ENCODE results near the gene ICA1. TPM values are rescaled to one million over a fixed set of nuclear protein-coding genes. Genes with fewer than 3 reads are reported as not detected.

The ICA1 gene
- polyA plus RNA-seq, 2 of the 4 experiments (the other 2 are of a cell fraction): 0.66 to 2.0 TPM

GRCh38 chr7:8152489-8153192, 109.3 kb downstream of the ICA1 start:
- Histone ChIP-seq H3K4me1 (no peaks in the 10 kb centered on the region), H3K4me2 (no peak overlapping the region), H3K9me3 (no peaks in the 10 kb centered on the region), H3K4me3 (no peak overlapping the region), H3K27ac (no peak overlapping the region)
- ATAC-seq: peak in 1 of 2 experiments; percentile 64; a peak in 1 of 6 replicates
- DNase-seq (ENCODE audit: low read depth in 1 of 2, low spot score in 1 of 2): no peak
- TF ChIP-seq RARB (CRISPR knock-in tag; IDR thresholded peaks at IDR 0.05) (no peak), RNF2 (IDR thresholded peaks at IDR 0.05; ENCODE audit: borderline replicate concordance, low read depth) (no peak), MAZ (IDR thresholded peaks at IDR 0.05; ENCODE audit: borderline replicate concordance, low read depth, low read length) (no peak), HMGXB4 (CRISPR knock-in tag; IDR thresholded peaks at IDR 0.05; ENCODE audit: borderline replicate concordance) (no peak)
- CTCF ChIA-PET: no interaction called here
- WGBS (ENCODE audit: missing lambda C conversion rate): 69% methylated on average over 4 of the region's 4 CpGs
- POLR2A ChIA-PET: no interaction called here
- FAIRE-seq: no peak

- TF ChIP-seq CHD2 (IDR thresholded peaks at IDR 0.05; ENCODE audit: low read length, partially characterized antibody): no peak
- TF ChIP-seq ELK1 (IDR thresholded peaks at IDR 0.05; ENCODE audit: low read depth, low read length): no peak
- TF ChIP-seq CEBPB (IDR thresholded peaks at IDR 0.05): no peak
- TF ChIP-seq RARB (CRISPR knock-in tag; IDR thresholded peaks at IDR 0.05): no peak
- TF ChIP-seq HES2 (IDR thresholded peaks at IDR 0.05): no peak
- H3K4me1 ChIP-seq: no peaks in the 10 kb centered on the region
- ChIA-PET CTCF (no interaction called here), POLR2A (no interaction called here)
- H3K27ac ChIP-seq: no peak overlapping the region
- 82% methylated on average over 7 of the region's 7 CpGs for WGBS (ENCODE audit: missing lambda C conversion rate)
- H3K9me3 ChIP-seq: no peaks in the 10 kb centered on the region
- H3K4me2 ChIP-seq: no peak overlapping the region
- FAIRE-seq (no peak), DNase-seq (ENCODE audit: low read depth in 1 of 2, low spot score in 1 of 2) (no peak), ATAC-seq (no peak)
- H3K4me3 ChIP-seq: no peak overlapping the region
Measured at GRCh38 chr7:8151161-8151725, 110.7 kb downstream of the ICA1 start.

GRCh38 chr7:8149222-8149621, 112.7 kb downstream of the ICA1 start:
- ChIA-PET CTCF (no interaction called here), POLR2A (no interaction called here)
- Histone ChIP-seq H3K9me3 (no peaks in the 10 kb centered on the region), H3K27ac (no peak overlapping the region), H3K4me2 (no peak overlapping the region), H3K4me3 (no peak overlapping the region), H3K4me1 (no peaks in the 10 kb centered on the region)
- DNase-seq (ENCODE audit: low read depth in 1 of 2, low spot score in 1 of 2) (no peak), ATAC-seq (no peak), FAIRE-seq (no peak)
- 42% methylated on average over 4 of the region's 4 CpGs for WGBS (ENCODE audit: missing lambda C conversion rate)
- TF ChIP-seq RARB (CRISPR knock-in tag; IDR thresholded peaks at IDR 0.05) (no peak), JUN (IDR thresholded peaks at IDR 0.05) (no peak), CEBPB (IDR thresholded peaks at IDR 0.05) (no peak), NFE2L2 (conservative IDR thresholded peaks at IDR 0.05; ENCODE audit: low read length) (no peak), HOXB13 (CRISPR knock-in tag; IDR thresholded peaks at IDR 0.05; ENCODE audit: low read depth) (no peak), HOXA7 (CRISPR knock-in tag; IDR thresholded peaks at IDR 0.05) (no peak)

- FAIRE-seq: no peak
- POLR2A ChIA-PET: no interaction called here
- no peak for ATAC-seq
- Histone ChIP-seq H3K9me3 (no peaks in the 10 kb centered on the region), H3K4me1 (no peaks in the 10 kb centered on the region), H3K4me3 (no peak overlapping the region), H3K27ac (no peak overlapping the region), H3K4me2 (no peak overlapping the region)
- no peak for DNase-seq (ENCODE audit: low read depth in 1 of 2, low spot score in 1 of 2)
- CTCF ChIA-PET: interaction anchor here (1.4 kb wide), 1 partner anchor 148 kb away, joined by 4 read pairs; no protein-coding TSS in a partner anchor
- WGBS (ENCODE audit: missing lambda C conversion rate): 65% methylated on average over 11 of the region's 11 CpGs
- no peak for TF ChIP-seq HMGXB4 (CRISPR knock-in tag; IDR thresholded peaks at IDR 0.05; ENCODE audit: borderline replicate concordance)
- no peak for TF ChIP-seq CEBPB (IDR thresholded peaks at IDR 0.05)
- TF ChIP-seq ELK1 (IDR thresholded peaks at IDR 0.05; ENCODE audit: low read depth, low read length): no peak
- no peak for TF ChIP-seq POLR2AphosphoS2 (conservative IDR thresholded peaks at IDR 0.05; ENCODE audit: low read length)
- no peak for TF ChIP-seq REST (IDR thresholded peaks at IDR 0.05)
- TF ChIP-seq ZNF302 (CRISPR knock-in tag; IDR thresholded peaks at IDR 0.05): no peak
Measured at GRCh38 chr7:8147760-8148463, 114.1 kb downstream of the ICA1 start.
